H1 (cell line): ENCODE results near the gene PPFIA2. TPM values are rescaled to one million over a fixed set of nuclear protein-coding genes. Genes with fewer than 3 reads are reported as not detected.
A peak's percentile ranks its signal among the peaks of the same experiment; 100 is the strongest.

ENCODE experiments used
- CTCF ChIA-PET: fragments of 300-600 bp; sonication (Branson Sonifier 250); formaldehyde crosslinking; loops from one replicate; lab custom pipeline; 2021; ENCODE audit not compliant: partially characterized antibody; lab: Charles Lee
- POLR2A ChIA-PET: fragments of 300-600 bp; sonication (Branson Sonifier 250); formaldehyde crosslinking; loops from one replicate; lab custom pipeline; 2021; ENCODE audit warnings: inconsistent platforms; ENCODE audit not compliant: partially characterized antibody; lab: Charles Lee
- DNase-seq, 2 experiments: peaks; one replicate each; pipeline versions ENCODE4 v3.0.0 to v3.0.0-alpha.2; 2010 to 2022; ENCODE audit warnings: low spot score in 2 of 2, low read depth in 1 of 2, mixed read lengths in 1 of 2
- FAIRE-seq: peaks from 2 replicates; lab custom pipeline; 2011; peaks lifted over from hg19 to GRCh38; lab: Jason Lieb, UNC
- H2AFZ ChIP-seq: 2 replicates; pipeline ENCODE4 v1.8.1; 2012; ENCODE audit warnings: low read length, inconsistent platforms
- H2AK5ac ChIP-seq: 2 replicates; pipeline ENCODE4 v1.6.1; 2013; ENCODE audit warnings: low read depth, low read length
- H2BK120ac ChIP-seq: replicated peaks from 2 replicates; pipeline ENCODE3; 2013; ENCODE audit warnings: low read depth, low read length, inconsistent platforms
- H2BK12ac ChIP-seq: 2 replicates; pipeline ENCODE4 v1.6.1; 2013; ENCODE audit warnings: low read depth, low read length
- H2BK15ac ChIP-seq: 2 replicates; pipeline ENCODE4 v1.6.1; 2013; ENCODE audit warnings: low read length
- H2BK20ac ChIP-seq: 2 replicates; pipeline ENCODE4 v1.6.1; 2013; ENCODE audit warnings: low read length
- H2BK5ac ChIP-seq: 2 replicates; pipeline ENCODE4 v1.6.1; 2013; ENCODE audit warnings: low read depth, low read length
- H3K14ac ChIP-seq: 2 replicates; pipeline ENCODE4 v1.6.1; 2013; ENCODE audit warnings: inconsistent platforms; ENCODE audit not compliant: insufficient read length
- H3K18ac ChIP-seq: 2 replicates; pipeline ENCODE4 v1.6.1; 2013; ENCODE audit warnings: low read length; ENCODE audit errors: extremely low read depth
- H3K23ac ChIP-seq: 2 replicates; pipeline ENCODE4 v1.6.1; 2013; ENCODE audit warnings: inconsistent platforms; ENCODE audit not compliant: insufficient read length
- H3K23me2 ChIP-seq: 2 replicates; pipeline ENCODE4 v1.6.1; 2013; ENCODE audit warnings: low read depth, low read length
- H3K27ac ChIP-seq: 2 replicates; pipeline ENCODE4 v1.6.1; 2011; ENCODE audit warnings: low read depth, low read length, inconsistent platforms
- H3K27me3 ChIP-seq, 4 experiments: replicated peaks in 1 of 4; 1 replicate in 1 of 4; 2 replicates in 3 of 4; pipeline versions ENCODE4 v1.6.1 to v1.8.1; 2011 to 2013; ENCODE audit warnings: low read length in 3 of 4, mild to moderate bottlenecking in 3 of 4, inconsistent platforms in 2 of 4, mixed read lengths in 2 of 4, moderate library complexity in 1 of 4; ENCODE audit not compliant: control insufficient read depth in 3 of 4, insufficient read depth in 3 of 4; ENCODE audit errors: extremely low read depth in 1 of 4
- H3K36me3 ChIP-seq, 4 experiments: 2 replicates each; pipeline versions ENCODE4 v1.6.1 to v1.8.1; 2011 to 2013; ENCODE audit warnings: mild to moderate bottlenecking in 4 of 4, low read length in 3 of 4, moderate library complexity in 2 of 4, control low read depth in 1 of 4, inconsistent platforms in 1 of 4; ENCODE audit not compliant: insufficient read depth in 4 of 4, control insufficient read depth in 2 of 4
- H3K4ac ChIP-seq: replicated peaks from 2 replicates; pipeline ENCODE3; 2013; ENCODE audit warnings: low read length, low read depth, mixed read lengths, inconsistent platforms; ENCODE audit not compliant: insufficient read length
- H3K4me1 ChIP-seq, 4 experiments: replicated peaks in 1 of 4; 1 replicate in 1 of 4; 2 replicates in 3 of 4; pipeline versions ENCODE4 v1.6.1 to v1.8.1; 2011 to 2013; ENCODE audit warnings: low read length in 3 of 4, inconsistent platforms in 2 of 4, mixed read lengths in 1 of 4; ENCODE audit not compliant: insufficient read depth in 4 of 4, control insufficient read depth in 3 of 4
- H3K4me2 ChIP-seq, 2 experiments: 2 replicates each; pipeline versions ENCODE4 v1.6.1 to v1.8.1; 2011 to 2013; ENCODE audit warnings: low read depth in 2 of 2, low read length in 2 of 2, control low read depth in 1 of 2, inconsistent platforms in 1 of 2, mild to moderate bottlenecking in 1 of 2; ENCODE audit not compliant: insufficient read depth in 1 of 2
- H3K4me3 ChIP-seq, 4 experiments: fragments of 200-600, 300-600 bp in 1 of 4; sonication (generic), shearing (Covaris generic), sonication (Bioruptor Twin) in 1 of 4; 2 replicates each; pipeline versions ENCODE4 v1.5.1 to v1.8.1; 2011 to 2016; ENCODE audit warnings: low read length in 4 of 4, low read depth in 3 of 4, control low read depth in 2 of 4, inconsistent platforms in 2 of 4, mild to moderate bottlenecking in 2 of 4, mixed read lengths in 1 of 4, moderate library complexity in 1 of 4; ENCODE audit not compliant: insufficient read depth in 2 of 4; ENCODE audit errors: extremely low read depth in 1 of 4
- H3K56ac ChIP-seq: replicated peaks from 2 replicates; pipeline ENCODE3; 2013; ENCODE audit warnings: low read depth, mild to moderate bottlenecking, mixed read lengths, low read length, inconsistent platforms; ENCODE audit not compliant: insufficient read length
- H3K79me1 ChIP-seq: 2 replicates; pipeline ENCODE4 v1.6.1; 2013; ENCODE audit warnings: low read depth, low read length, control low read depth
- H3K79me2 ChIP-seq, 2 experiments: 2 replicates each; pipeline versions ENCODE4 v1.6.1 to v1.8.1; 2012 to 2013; ENCODE audit warnings: low read length in 2 of 2, mild to moderate bottlenecking in 2 of 2, inconsistent platforms in 1 of 2; ENCODE audit not compliant: insufficient read depth in 2 of 2, control insufficient read depth in 1 of 2
- H3K9ac ChIP-seq, 4 experiments: replicated peaks in 1 of 4; 1 replicate in 1 of 4; 2 replicates in 3 of 4; pipeline versions ENCODE4 v1.6.1 to v1.8.1; 2011 to 2013; ENCODE audit warnings: low read depth in 3 of 4, low read length in 3 of 4, control low read depth in 2 of 4, mild to moderate bottlenecking in 2 of 4, moderate library complexity in 2 of 4, inconsistent platforms in 1 of 4; ENCODE audit errors: extremely low read depth in 1 of 4
- H3K9me3 ChIP-seq, 2 experiments: 2 replicates each; pipeline versions ENCODE4 v1.6.1 to v1.8.1; 2012 to 2013; ENCODE audit warnings: mild to moderate bottlenecking in 2 of 2, moderate library complexity in 2 of 2, control low read depth in 1 of 2, inconsistent platforms in 1 of 2, low read depth in 1 of 2, low read length in 1 of 2, mixed read lengths in 1 of 2; ENCODE audit not compliant: insufficient read depth in 2 of 2
- H4K20me1 ChIP-seq, 2 experiments: replicated peaks in 1 of 2; 2 replicates each; pipeline versions ENCODE3 to v1.8.1; 2011 to 2013; ENCODE audit warnings: inconsistent platforms in 2 of 2, low read length in 2 of 2, mild to moderate bottlenecking in 1 of 2; ENCODE audit not compliant: insufficient read depth in 2 of 2, control insufficient read depth in 1 of 2
- H4K5ac ChIP-seq: 2 replicates; pipeline ENCODE4 v1.6.1; 2013; ENCODE audit warnings: low read length, low read depth, mixed read lengths, inconsistent platforms; ENCODE audit not compliant: insufficient read length
- H4K8ac ChIP-seq: 2 replicates; pipeline ENCODE4 v1.8.0; 2013; ENCODE audit warnings: mild to moderate bottlenecking, moderate library complexity, low read length, inconsistent platforms; ENCODE audit not compliant: insufficient read depth; ENCODE audit errors: extremely low read depth
- H4K91ac ChIP-seq: replicated peaks from 2 replicates; pipeline ENCODE3; 2013; ENCODE audit warnings: low read length, mixed read lengths, inconsistent platforms; ENCODE audit not compliant: insufficient read length
- CBX8 ChIP-seq: fragments of 300-800, 300-1000 bp; sonication (generic); IDR thresholded peaks from 2 replicates; pipeline ENCODE4 v1.7.1; 2016; ENCODE audit warnings: low read depth, low read length, borderline replicate concordance
- CEBPB ChIP-seq: IDR thresholded peaks from 2 replicates; pipeline ENCODE4 v1.6.1; 2012; ENCODE audit warnings: low read depth, low read length
- CTCF ChIP-seq, 3 experiments: IDR thresholded peaks; 1 replicate in 2 of 3; 2 replicates in 1 of 3; pipeline versions ENCODE4 v1.5.1 to v1.6.1; 2011; ENCODE audit warnings: low read length in 3 of 3, mild to moderate bottlenecking in 3 of 3, inconsistent platforms in 2 of 3, low read depth in 1 of 3, moderate library complexity in 1 of 3; ENCODE audit not compliant: insufficient read depth in 1 of 3; ENCODE audit errors: control extremely low read depth in 1 of 3
- GTF2F1 ChIP-seq: IDR thresholded peaks from 2 replicates; pipeline ENCODE4 v1.6.1; 2012; ENCODE audit warnings: low read depth, low read length, improper control_type of control experiment, borderline replicate concordance
- HDAC2 ChIP-seq, 2 experiments: fragments of 300-600 bp in 1 of 2; sonication (generic) in 1 of 2; IDR thresholded peaks; 2 replicates each; pipeline ENCODE4 v1.6.1; 2011 to 2012; ENCODE audit warnings: low read depth in 2 of 2, low read length in 2 of 2, mild to moderate bottlenecking in 2 of 2, moderate library complexity in 2 of 2, borderline replicate concordance in 1 of 2, inconsistent platforms in 1 of 2
- MAX ChIP-seq: IDR thresholded peaks from 2 replicates; pipeline ENCODE4 v1.6.1; 2012; ENCODE audit warnings: inconsistent platforms
- NANOG ChIP-seq: IDR thresholded peaks from 2 replicates; pipeline ENCODE4 v1.6.1; 2011; ENCODE audit warnings: low read length, low read depth, mild to moderate bottlenecking, inconsistent platforms; ENCODE audit not compliant: insufficient read depth, poor library complexity, severe bottlenecking
- PHF8 ChIP-seq: fragments of 200-600 bp; sonication (generic); conservative IDR thresholded peaks from 2 replicates; pipeline ENCODE4 v1.7.1; 2012; ENCODE audit warnings: low read depth, mild to moderate bottlenecking, inconsistent platforms, low read length, moderate library complexity
- SIN3A ChIP-seq, 2 experiments: IDR thresholded peaks in 1 of 2; conservative IDR thresholded peaks in 1 of 2; 2 replicates each; pipeline ENCODE4 v1.6.1; 2011 to 2012; ENCODE audit warnings: low read length in 2 of 2, improper control_type of control experiment in 1 of 2, low read depth in 1 of 2, mild to moderate bottlenecking in 1 of 2
- TAF7 ChIP-seq: optimal IDR thresholded peaks from 2 replicates; pipeline ENCODE3; 2011; ENCODE audit warnings: low read depth, mild to moderate bottlenecking, inconsistent platforms, low read length, moderate library complexity, borderline replicate concordance
- ZNF274 ChIP-seq: IDR thresholded peaks from 2 replicates; pipeline ENCODE4 v1.7.0; 2012; ENCODE audit warnings: low read length, borderline replicate concordance; ENCODE audit errors: extremely low read depth
- polyA plus RNA-seq, 7 experiments: library from polyadenylated mRNA; depleted of rRNA in 3 of 7; stranded (reverse) in 5 of 7; unstranded in 2 of 7; fragments of >200 nt in 5 of 7; fragments of 200-250 nt in 2 of 7; gene quantifications; 1 replicate in 5 of 7; 2 replicates in 1 of 7; 4 replicates in 1 of 7; pipeline versions ENCODE4 v1.2.1 to v1.2.3, GENCODE V29; 2011 to 2013; ENCODE audit warnings: missing spikeins in 2 of 7, mixed read lengths in 2 of 7
- total RNA-seq: library from RNA; stranded (reverse); fragmentation: NEBNext Ultra II Directional; extraction: Animal tissue kit (Norgen Biotek cat#: 25700); gene quantifications from 2 replicates; pipeline ENCODE4 v1.2.1, GENCODE V29; 2021

PPFIA2 gene
- total and polyA plus RNA-seq, 2 of the 8 experiments (the other 6 are each of a cell fraction or from before 2014, with no cell fraction given) = 1.2 to 1.8 TPM

GRCh38 chr12:81209012-81209411 lies 550.1 kb downstream of the PPFIA2 start:
- Histone ChIP-seq H3K9me3 (no peaks in the 10 kb centered on the region), H4K20me1 (no peaks in the 10 kb centered on the region), H3K79me1 (no peaks in the 10 kb centered on the region), H3K79me2 (no peaks in the 10 kb centered on the region), H2BK20ac (no peak overlapping the region), H3K4me1 (peaks cover 2 to 23% (median 18%) of the 10 kb centered on the region in 4 experiments; a peak in 6 of 7 replicates), H3K56ac (no peak overlapping the region), H3K36me3 (no peaks in the 10 kb centered on the region), H3K4ac (no peak overlapping the region), H3K4me3 (peak overlapping the region in 1 of 4 experiments; percentile 30; a peak in 1 of 8 replicates), H3K27ac (no peak overlapping the region), H3K23ac (no peak overlapping the region), H3K9ac (no peak overlapping the region), H2BK12ac (no peak overlapping the region), H2BK15ac (no peak overlapping the region), H2AK5ac (no peak overlapping the region), H2BK120ac (no peak overlapping the region), H4K5ac (no peak overlapping the region), H2AFZ (no peak overlapping the region), H3K18ac (no peak overlapping the region), H3K14ac (no peak overlapping the region), H2BK5ac (no peak overlapping the region), H3K23me2 (no peaks in the 10 kb centered on the region; the same call in 1 of the 2 replicates), H3K27me3 (no peaks in the 10 kb centered on the region), H3K4me2 (peak overlapping the region in 1 of 2 experiments; percentile 21; a peak in 1 of 4 replicates), H4K8ac (no peak overlapping the region), H4K91ac (no peak overlapping the region)
- CTCF ChIA-PET = no interaction called here
- DNase-seq (no peak), FAIRE-seq (no peak)
- POLR2A ChIA-PET = no interaction called here
- TF ChIP-seq CBX8 = no peak
- no peak for TF ChIP-seq MAX
- TF ChIP-seq CTCF (IDR thresholded peaks at IDR 0.05; ENCODE audit: control extremely low read depth in 1 of 3, insufficient read depth in 1 of 3, low read depth in 1 of 3, low read length in 3 of 3) = no peak
- no peak for TF ChIP-seq ZNF274
- TF ChIP-seq SIN3A (conservative IDR thresholded peaks at IDR 0.05 in 1 of 2, IDR thresholded peaks at IDR 0.05 in 1 of 2; ENCODE audit: low read depth in 1 of 2, low read length in 2 of 2) = no peak
- TF ChIP-seq TAF7 = no peak
- TF ChIP-seq NANOG = no peak
- TF ChIP-seq PHF8 = no peak
- TF ChIP-seq GTF2F1 = no peak
- TF ChIP-seq HDAC2 (IDR thresholded peaks at IDR 0.05; ENCODE audit: borderline replicate concordance in 1 of 2, low read depth in 2 of 2, low read length in 2 of 2) = no peak
- TF ChIP-seq CEBPB = no peak
